GDM1 (cell line): ENCODE measurements around the gene MAN2C1.
"Not testable (repeated sequence)": the region's sequence is repeated elsewhere in the genome, so short reads cannot be mapped to it uniquely, and the experiment has no call there.

Experiments
- DNase-seq: peaks from one replicate; lab custom pipeline; 2025; lab: John Stamatoyannopoulos, UW

MAN2C1 gene

GRCh38 chr15:75360856-75361255 is 7.6 kb downstream of the MAN2C1 start:
- DNase-seq, result no peak

DNA sequence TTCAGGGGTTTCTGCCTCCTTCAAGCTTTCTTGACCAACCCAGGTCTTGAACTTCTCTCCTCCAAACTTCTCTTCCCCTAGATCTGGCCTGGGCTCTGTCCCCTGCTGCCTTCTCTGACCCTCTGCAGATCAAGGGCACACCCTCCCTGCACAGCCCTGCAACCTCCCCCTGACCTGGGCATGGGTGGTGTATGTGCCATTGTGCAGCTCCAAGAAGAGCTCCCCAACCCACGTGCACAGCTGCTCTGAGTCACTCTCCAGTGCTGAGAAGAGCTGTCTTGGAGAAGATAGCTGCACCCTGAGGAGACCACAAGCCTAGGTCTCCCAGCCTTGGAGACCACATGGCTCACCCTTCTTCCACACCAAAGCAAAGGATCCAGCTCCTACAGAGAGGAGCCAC is 8.0 kb downstream of the MAN2C1 start:
- DNase-seq, result no peak

- no peak for DNase-seq
Observed at GRCh38 chr15:75359537-75360250, 8.7 kb downstream of the MAN2C1 start.

DNA sequence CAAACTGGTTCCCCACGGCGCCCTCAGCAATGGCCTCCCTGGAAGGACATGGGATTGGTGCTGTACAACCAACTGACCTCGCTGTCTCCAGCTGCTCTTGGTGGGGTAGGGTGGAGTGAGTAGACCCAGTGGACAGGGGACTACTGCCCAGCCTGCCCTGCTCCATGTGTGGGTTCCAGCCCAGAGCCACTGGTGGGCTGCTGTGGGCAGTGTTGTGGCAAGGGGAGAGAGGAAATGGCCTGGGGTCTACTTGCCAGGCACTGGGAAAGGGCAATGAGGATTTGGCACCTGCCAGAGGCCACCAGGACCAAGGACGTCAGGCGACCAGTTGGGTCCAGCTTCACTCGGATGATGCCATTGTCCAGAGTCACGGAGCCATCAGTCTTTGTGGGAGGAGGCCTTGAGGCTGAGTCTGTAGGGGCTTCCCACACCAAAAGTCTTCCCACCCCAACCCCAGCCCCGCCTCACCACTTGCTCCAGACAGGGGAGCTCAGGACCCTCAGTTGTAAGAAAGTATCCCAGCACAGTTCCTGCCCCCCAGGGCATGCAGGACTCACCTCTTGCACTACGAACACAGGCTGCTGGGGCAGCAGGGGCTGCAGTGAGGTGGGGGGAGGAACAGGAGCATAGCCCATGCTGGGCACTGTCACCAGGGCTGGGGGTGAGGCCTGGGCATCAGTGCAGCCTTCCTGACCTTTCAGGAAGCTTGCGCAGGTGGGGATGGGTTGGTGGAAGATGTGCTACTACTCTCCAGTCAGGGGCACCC is 9.5 kb downstream of the MAN2C1 start:
- no peak for DNase-seq

GRCh38 chr15:75357976-75358673 is 10.3 kb downstream of the MAN2C1 start:
- DNase-seq, result no peak

GRCh38 chr15:75356517-75356916 is 11.9 kb downstream of the MAN2C1 start:
- no peak for DNase-seq

GRCh38 chr15:75356006-75356405 is 12.4 kb downstream of the MAN2C1 start:
- no peak for DNase-seq

GRCh38 chr15:75355369-75355768 is 13.0 kb downstream of the MAN2C1 start:
- DNase-seq, result no peak

DNA sequence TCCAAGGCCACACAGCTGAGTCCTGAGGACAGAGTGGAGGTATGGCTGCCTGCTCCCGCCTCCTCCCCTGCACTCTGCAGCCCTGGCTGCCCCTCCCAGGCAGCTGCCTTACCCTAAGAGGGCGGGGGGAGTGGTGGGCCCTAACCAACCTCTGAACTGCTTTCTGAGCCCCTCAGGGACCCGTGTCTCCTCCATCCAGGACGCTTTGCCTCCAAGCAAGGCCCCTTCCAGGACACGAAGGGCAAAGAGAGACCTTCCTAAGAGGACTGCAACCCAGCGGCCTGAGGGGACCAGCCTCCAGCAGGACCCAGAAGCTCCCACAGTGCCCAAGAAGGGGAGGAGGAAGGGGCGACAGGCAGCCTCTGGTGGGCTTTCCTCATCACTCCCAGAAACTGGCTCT is 14.0 kb downstream of the MAN2C1 start:
- DNase-seq, result no peak

GRCh38 chr15:75353604-75354003 is 14.8 kb downstream of the MAN2C1 start:
- no peak for DNase-seq

DNA sequence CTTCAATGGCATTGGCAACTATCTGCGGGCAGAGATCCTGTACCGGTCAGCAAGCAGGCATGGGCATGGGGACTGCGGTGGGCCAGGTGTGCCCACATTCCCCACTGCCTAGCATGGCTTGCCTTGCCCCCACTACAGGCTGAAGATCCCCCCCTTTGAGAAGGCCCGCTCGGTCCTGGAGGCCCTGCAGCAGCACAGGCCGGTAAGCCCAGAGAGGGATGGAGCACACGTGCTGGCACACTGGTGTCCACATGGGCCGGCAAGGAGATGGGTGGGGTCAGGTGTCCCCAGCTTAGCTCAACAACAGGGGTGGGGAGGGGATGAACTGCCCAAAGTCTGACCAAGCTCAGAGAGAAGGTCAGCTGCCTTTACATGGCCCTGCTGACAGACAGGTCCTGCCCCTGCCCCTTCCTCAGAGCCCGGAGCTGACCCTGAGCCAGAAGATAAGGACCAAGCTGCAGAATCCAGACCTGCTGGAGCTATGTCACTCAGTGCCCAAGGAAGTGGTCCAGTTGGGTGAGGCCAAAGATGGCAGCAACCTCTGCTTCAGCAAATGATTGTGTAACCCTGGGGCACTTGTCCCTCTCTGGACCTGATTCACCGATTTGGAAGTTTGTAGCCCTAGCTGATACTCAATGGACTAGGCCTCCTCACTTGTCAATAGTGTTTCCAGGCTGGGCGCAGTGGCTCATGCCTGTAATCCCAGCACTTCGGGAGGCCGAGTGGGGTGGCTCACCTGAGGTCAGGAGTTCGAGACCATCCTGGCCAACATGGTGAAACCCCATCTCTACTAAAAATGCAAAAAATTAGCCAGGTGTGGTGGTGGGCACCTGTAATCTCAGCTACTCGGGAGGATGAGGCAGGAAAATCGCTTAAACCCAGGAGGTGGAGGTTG is 16.0 kb downstream of the MAN2C1 start:
- DNase-seq, result no peak

- no peak for DNase-seq
Observed at GRCh38 chr15:75350601-75351361, 17.6 kb downstream of the MAN2C1 start.

DNA sequence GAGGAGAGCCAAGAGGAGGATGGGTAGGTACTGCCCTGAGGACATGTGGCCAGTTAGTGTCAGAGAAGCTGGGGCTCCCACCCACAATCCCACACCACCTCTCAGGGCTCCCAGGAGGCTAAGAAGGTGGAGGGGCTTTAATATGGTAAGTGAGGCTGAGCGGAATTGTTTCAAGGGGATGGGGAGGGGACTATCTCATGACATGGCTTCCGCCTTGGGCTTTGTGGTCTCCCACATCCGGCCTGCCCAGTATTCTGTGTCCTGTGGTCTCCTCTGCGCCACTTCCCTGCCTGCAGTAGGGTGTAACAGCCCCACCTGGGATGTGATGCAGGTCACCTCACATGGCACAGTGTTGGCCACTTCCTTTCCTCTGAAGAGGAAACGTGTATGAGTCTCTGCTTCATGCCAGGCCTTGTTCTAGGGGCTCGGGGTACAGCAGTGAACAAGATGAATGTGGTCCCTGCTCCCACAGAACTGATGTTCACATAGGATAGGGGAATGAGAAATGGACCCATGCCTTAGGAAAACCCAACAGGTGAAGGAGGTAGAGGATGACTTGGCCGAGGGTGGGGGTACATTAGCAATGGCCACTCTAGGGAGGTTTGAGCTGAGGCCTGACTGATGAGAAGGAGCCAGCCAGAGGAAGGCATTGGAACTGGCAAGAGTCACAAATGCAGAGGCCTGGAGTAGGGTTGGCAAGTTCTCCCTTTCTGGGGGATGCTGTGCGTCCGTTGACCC is 18.4 kb downstream of the MAN2C1 start:
- peak; percentile 70 for DNase-seq

- DNase-seq, result not testable (repeated sequence)
Observed at GRCh38 chr15:75349351-75349669, 19.1 kb downstream of the MAN2C1 start.

GRCh38 chr15:75348562-75349350 is 19.7 kb downstream of the MAN2C1 start:
- DNase-seq, result no peak

DNA sequence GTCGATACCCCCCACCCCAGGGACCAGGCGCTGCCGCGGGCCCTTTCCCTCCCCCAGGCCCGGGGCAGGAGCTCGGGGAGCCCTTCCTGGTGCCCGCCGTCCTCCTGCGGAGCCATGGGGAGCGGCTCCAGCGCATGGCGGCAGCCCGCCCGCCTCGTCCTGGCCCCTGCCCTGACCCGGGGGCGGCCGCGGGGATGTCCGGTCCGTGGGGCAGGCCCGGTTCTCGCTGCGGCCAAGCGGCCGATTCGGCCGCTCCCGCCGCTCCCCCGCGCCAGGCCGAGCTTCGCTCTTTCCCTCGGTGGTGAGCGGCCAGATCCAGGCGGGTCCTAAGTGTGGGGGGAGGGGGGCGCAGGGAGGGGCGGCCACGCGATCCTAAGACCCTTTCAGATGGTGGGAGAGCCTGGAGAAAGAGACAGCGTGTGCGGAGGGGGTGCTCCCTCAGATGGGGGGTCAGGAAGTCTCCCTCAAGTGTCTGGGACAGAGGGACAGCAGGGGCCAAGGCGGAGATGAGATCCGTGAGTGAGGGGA is 20.3 kb downstream of the MAN2C1 start:
- DNase-seq, result no peak

DNA sequence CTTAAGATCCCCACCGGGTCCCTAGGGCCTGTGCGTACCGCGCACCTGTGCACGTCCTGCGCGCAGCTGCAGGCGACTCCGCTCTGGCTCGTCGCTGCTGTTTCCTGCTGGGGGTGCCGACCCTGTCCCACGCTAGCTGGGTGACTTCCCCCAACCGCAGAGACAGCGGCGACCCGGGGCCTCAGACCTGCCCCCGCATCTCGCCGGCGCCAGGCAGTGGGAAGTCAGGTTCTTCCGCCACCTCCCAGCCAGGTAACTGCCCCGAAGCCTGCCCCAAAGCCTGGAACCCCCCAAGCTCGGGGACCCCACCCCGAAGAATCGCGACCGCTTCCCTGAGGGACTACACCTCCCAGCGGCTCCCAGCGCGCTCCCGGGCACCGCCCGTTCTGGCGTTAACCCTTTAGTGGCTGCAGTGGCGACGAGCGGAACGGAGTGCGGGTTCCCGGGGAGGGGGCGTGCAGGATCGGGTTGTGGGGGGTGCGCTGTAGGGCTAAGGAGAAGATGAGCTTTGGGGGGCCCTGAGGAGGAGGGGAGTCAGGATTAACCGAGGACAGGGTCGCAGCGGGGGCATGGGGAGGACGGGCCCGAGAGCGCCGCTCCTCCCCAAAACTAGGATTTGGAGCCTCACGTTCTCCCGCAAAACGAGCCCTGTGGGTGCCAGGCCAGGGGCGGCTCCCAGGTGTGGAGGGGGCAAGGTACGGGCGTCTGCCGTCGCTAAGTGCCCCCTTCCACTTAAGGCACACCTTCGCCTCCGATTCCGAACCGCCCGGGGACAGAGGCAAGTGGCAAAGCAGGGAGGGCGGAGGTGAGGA is 21.0 kb downstream of the MAN2C1 start:
- DNase-seq, result no peak

DNA sequence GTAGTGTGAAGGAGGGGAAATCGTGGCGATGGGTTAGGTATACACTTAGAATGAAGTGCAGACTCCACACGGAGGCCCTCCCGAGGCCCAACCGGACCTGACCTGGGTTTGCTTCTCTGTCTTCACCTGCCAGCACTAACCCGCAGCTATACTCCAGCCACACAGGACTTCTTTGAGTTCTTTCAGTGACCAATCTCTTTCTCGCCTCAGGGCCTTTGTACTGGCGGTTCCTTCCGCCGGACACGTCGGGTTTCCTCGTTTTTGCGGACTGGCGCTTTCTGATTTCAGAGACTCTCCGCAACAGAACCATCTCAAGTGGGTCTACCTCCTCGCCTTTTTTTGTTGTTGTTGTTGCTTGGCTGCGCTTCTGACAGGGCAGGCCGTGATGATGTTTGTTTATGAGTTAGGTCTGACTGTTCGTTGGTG is 21.6 kb downstream of the MAN2C1 start, which contains the start of gene NEIL1:
Gene NEIL1 (plus strand): TSS at position 244 of the 426 bp plus-strand sequence. CDS start 1,867 bp downstream, outside the sequence.
- no peak for DNase-seq
